MM.1S (cell line): ENCODE data around the gene MYL10.

Experiments
- EZH2phosphoT487 ChIP-seq: fragments of 300-600 bp; sonication (generic); IDR thresholded peaks from 2 replicates; pipeline ENCODE4 v1.6.1; 2018; ENCODE audit warnings: antibody characterized with exemption, low read length
- TF ChIP-seq, protein P1 (sequence below): fragments of 300-600 bp; sonication (generic); IDR thresholded peaks from 2 replicates; pipeline ENCODE4 v1.5.1; 2016; ENCODE audit warnings: antibody characterized with exemption, low read length, mixed read lengths

DNA sequence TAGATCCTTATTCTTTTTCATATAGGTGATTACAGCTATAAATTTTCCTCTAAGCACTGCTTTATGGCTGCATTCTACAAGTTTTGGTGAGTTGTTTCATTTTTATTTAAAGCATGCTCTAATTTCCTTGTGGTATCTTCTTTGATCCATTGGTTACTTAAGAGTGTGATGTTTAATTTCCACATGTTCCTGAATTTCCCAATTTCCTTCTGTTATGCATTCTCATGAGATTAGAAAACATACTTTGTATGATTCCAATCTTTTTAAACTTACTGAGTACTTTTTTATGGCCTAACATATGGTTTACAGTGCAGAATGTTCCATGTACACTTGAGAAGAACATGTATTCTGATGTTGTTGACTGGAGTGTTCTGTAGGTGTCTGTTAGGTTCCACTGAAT lies 53.4 kb downstream of the MYL10 start:
- TF ChIP-seq, protein P1, sequence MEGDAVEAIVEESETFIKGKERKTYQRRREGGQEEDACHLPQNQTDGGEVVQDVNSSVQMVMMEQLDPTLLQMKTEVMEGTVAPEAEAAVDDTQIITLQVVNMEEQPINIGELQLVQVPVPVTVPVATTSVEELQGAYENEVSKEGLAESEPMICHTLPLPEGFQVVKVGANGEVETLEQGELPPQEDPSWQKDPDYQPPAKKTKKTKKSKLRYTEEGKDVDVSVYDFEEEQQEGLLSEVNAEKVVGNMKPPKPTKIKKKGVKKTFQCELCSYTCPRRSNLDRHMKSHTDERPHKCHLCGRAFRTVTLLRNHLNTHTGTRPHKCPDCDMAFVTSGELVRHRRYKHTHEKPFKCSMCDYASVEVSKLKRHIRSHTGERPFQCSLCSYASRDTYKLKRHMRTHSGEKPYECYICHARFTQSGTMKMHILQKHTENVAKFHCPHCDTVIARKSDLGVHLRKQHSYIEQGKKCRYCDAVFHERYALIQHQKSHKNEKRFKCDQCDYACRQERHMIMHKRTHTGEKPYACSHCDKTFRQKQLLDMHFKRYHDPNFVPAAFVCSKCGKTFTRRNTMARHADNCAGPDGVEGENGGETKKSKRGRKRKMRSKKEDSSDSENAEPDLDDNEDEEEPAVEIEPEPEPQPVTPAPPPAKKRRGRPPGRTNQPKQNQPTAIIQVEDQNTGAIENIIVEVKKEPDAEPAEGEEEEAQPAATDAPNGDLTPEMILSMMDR, result no peak
- TF ChIP-seq EZH2phosphoT487, result no peak
